Stimulated activated CD4-positive, alpha-beta T cell treated with anti-CD3 and anti-CD28 coated beads, Interleukin-4, amount 100 ng/mL, for 1 hour (primary cell): ENCODE results near the gene MFSD2A.
A peak's percentile ranks its signal among the peaks of the same experiment; 100 is the strongest.
"Not testable (repeated sequence)": the region's sequence is repeated elsewhere in the genome, so short reads cannot be mapped to it uniquely, and the experiment has no call there.

Experiments used
- DNase-seq: peaks from one replicate; pipeline ENCODE4 v3.0.0-alpha.2; 2020

The MFSD2A gene

DNA sequence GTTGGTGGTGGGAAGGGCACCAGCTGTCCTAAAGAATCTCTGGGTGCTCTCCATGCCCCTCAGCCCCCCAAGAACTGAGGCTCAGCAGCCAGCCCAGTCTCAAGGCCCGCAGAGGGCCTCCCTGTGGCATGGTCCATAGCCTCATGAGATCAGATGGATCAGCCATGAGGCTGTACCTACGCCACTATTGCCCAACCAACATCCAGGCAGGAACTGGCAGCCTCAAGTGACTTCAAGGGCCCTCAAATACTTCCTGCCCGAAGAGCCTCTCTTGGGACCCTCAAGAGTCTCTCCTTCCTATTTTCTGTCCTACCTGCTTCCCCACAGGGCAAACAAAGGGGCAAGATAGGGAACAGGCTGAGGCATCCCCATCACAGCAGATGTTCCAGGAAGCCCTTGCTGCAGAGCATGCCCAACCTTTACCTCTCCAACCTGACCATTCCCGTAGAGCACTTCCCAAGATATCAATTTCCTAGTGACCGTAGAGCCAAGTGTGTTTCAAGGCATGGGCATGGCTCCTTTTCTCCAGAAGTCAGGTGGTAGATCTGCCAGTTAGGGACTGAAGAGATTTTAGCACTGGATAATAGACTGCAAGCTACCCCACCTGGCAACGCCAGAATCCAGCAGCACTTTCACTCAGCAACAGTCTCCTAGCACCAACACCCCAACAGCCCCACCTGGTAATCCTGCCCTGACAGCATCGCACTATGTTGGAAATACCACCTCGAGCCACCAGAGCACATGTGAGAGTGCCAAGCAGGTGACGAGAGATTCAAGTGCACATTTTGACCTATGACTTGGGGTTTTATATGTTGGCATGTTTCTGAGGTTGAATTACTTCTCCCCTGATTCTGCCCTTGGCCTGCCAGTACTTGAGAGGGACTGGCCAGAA, 13.7 kb upstream of the MFSD2A start:
- no peak for DNase-seq

GRCh38 chr1:39943471-39944290, 11.3 kb upstream of the MFSD2A start:
- DNase-seq = no peak

DNA sequence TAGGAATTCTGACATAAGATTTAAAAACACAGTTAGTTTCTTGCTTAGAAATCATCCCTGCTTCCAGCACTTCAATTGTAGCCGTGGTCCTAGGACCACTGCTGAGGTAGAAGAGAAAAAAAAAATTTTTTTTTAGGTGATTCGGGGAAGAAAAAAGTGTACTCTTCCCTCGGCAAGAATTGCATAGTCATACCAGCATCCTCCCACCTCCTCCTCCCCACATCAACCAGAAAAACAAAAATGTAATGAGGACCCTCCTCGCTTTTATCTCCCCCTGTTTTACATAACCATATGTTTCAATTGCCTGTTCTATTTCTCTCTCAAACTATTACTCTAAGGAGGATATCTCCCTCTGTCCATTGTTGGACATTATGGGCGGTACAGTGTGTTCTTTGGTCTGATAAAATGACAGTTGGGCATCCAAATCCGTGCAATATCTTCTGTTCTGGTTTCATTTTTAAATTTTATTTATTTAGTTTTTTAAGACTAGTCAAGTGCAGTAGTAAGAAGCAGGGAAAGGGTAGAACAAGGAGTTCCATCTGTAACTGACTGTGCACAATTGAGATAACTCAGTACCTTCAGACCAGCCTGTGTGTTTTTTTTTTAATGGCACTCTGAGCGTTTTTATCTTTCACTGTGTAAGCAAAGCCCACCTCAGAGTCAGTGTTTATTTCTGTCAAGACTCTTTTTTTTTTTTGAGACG, 10.4 kb upstream of the MFSD2A start:
- DNase-seq = no peak

- DNase-seq = no peak
Measured at GRCh38 chr1:39946216-39946615, 8.7 kb upstream of the MFSD2A start.

GRCh38 chr1:39947260-39947659, 7.7 kb upstream of the MFSD2A start:
- DNase-seq = no peak

GRCh38 chr1:39949891-39950290, 5.1 kb upstream of the MFSD2A start:
- no peak for DNase-seq

- DNase-seq = no peak
Measured at GRCh38 chr1:39951926-39952325, 3.0 kb upstream of the MFSD2A start.

- no peak for DNase-seq
Measured at GRCh38 chr1:39952359-39953110, 2.4 kb upstream of the MFSD2A start.

DNA sequence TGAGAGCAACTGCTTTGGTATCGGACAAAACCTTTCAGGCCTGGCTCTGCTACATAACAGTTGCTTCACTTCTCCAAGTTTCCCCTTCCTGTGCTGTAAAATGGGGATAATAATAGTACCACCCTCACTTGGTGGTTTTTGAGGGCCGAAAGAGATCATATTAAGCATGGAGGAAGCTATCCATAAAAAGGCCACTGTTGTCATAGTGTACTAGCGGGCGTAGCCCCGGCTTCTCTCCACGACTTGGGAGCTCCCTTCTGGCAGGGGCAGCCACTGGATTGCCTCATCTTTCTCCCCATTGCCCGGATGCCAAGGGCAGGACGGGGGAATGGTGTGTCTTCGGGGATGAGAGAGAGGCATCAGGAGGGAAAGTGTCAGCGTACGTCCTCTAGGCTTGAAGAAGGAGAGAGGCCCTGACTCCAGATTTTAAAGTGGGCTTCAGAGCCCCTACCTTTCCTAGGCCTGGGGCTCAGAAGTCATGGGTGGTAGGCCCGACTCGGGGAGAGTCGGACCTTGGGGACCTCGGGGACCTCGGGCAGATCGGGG, 548 bp upstream of the MFSD2A start:
- no peak for DNase-seq

DNA sequence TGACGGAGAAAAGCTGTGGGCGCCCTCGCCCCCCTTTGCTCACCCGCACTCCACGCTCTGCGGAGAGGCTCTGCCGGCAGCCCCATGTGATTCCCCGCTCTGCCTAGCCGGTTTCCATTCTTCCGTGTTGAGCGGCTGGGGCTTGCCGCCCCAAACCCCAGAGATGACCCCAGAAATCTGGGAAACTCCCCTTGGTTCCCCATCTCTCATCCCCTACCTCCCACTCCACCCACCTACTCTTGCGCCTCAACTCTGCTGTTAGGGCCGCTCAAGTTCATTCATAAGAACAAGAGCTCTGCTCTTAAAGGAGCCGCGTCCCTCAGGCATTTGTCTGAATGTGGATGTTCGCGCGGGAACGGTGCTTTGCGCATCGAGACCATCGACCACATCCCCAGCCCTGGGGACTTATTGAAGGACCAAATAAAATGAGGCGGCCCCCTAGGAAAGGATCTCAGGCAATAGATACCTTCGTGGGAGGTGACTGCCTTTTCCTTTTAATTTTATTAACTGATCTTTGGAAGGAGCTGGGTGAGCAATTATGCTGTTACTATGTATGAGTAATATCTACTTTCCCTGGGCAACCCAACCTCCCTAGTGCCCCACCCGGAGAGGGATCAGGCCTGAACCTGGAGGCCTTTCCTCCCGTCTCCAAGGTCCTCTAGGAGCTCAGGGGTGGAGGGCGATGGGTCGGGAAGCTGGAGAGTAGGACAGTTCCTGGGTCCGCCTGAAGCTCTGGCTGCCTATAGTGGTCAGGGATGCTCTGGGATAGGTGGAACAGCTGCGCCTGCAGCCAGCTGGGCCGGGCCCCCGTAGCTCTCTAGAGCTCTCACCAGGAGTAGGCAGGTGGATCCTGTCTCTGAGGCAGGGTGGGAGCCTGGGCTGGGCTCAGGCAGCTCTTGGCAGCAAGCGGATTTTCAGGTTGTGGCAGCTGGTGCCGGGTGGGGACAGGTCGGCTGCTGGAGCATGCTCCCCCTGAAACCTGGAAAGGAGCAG, 898 bp downstream of the MFSD2A start:
- DNase-seq = peak; percentile 60

- no peak for DNase-seq
Measured at GRCh38 chr1:39957299-39958015, 2.5 kb downstream of the MFSD2A start.

- DNase-seq = no peak
Measured at GRCh38 chr1:39958403-39959200, 3.7 kb downstream of the MFSD2A start.

- DNase-seq = no peak
Measured at GRCh38 chr1:39959651-39960333, 4.8 kb downstream of the MFSD2A start.

DNA sequence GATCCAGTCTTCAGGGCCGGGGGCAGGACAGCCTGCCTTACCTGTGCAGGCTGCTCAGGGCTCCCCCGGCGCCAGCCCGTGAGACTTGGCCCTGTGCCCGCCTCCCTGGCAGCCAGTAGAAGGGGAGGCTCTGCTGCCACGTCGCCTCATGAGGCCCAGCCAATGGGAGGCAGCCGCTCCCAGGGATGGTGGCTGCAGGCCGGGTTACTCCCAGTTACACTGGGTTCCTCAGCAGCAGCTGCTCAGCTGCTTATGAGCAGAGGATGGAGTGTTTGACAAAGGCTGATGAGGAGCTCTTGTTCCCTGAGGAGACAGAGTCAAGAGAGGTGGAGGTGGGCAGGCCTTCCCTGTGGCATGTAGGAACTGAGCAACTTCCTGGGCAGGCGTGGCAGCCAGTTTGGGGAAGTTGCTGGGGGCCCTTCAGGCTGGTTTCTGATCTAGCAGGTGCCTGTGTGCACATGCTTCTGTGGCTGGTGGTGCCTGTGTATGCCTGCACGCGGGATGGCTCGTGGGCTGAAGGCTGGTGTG, 5.5 kb downstream of the MFSD2A start:
- DNase-seq = peak; percentile 15

DNA sequence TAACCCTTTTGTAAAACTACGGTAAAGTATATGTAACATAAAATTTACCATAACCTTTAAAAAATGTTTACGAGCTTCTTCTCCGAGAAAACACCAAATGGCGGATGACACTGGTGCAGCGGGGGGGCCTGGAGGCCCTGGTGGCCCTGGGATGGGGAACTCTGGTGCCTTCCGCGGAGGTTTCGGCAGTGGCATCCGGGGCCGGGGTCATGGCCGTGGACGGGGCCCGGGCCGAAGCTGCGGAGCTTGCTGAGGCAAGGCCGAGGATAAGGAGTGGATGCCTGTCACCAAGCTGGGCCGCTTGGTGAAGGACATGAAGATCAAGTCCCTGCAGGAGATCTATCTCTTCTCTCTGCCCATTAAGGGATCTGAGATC, 7.5 kb downstream of the MFSD2A start:
- no peak for DNase-seq

GRCh38 chr1:39962964-39963363, 8.0 kb downstream of the MFSD2A start:
- DNase-seq = not testable (repeated sequence)

DNA sequence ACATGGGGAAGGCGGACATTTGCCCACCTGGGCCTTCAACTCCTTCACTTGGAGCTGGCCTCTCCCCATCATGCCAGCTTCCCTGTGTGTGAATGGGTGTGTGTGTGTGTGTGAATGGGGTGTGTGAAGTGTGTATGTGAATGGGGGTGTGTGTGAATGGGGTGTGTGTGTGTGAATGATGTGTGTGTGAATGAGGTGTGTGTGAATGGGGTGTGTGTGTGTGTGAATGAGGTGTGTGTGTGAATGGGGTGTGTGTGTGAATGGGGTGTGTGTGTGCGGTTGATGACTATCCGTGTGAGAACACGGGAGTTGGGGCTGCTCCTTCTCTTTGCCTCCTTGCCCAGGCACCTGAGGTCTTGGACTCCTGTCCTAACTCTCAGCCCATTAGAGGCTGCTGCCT, 9.6 kb downstream of the MFSD2A start:
- no peak for DNase-seq

- DNase-seq = no peak
Measured at GRCh38 chr1:39965044-39965443, 10.1 kb downstream of the MFSD2A start.

GRCh38 chr1:39969048-39969447, 14.1 kb downstream of the MFSD2A start:
- no peak for DNase-seq
